ENCODE data around the gene C6.
"Not testable (repeated sequence)": the region's sequence is repeated elsewhere in the genome, so short reads cannot be mapped to it uniquely, and the experiment has no call there.

C6 gene

DNA sequence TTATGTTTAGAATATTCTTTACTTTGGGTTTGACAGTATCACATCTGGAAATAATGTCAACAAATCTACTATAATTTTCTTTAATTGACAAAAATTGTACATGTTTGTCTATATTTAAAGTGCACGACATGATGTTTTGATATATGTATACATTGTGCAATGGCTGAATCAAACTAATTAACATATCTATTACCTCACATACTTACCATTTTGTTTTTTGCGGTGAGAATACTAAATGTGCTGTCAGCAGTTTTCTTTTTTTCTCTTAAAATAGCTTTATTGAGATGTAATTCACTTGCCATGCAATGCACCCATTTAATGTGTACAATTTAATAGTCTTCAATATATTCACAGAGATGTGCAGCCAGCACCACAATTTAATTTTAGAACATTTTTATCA lies 10.6 kb upstream of the C6 start:
- no peak for DNase-seq (ENCODE audit: low read depth)
- TF ChIP-seq, protein P1, sequence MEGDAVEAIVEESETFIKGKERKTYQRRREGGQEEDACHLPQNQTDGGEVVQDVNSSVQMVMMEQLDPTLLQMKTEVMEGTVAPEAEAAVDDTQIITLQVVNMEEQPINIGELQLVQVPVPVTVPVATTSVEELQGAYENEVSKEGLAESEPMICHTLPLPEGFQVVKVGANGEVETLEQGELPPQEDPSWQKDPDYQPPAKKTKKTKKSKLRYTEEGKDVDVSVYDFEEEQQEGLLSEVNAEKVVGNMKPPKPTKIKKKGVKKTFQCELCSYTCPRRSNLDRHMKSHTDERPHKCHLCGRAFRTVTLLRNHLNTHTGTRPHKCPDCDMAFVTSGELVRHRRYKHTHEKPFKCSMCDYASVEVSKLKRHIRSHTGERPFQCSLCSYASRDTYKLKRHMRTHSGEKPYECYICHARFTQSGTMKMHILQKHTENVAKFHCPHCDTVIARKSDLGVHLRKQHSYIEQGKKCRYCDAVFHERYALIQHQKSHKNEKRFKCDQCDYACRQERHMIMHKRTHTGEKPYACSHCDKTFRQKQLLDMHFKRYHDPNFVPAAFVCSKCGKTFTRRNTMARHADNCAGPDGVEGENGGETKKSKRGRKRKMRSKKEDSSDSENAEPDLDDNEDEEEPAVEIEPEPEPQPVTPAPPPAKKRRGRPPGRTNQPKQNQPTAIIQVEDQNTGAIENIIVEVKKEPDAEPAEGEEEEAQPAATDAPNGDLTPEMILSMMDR (conservative IDR thresholded peaks at IDR 0.05; ENCODE audit: control insufficient read depth, insufficient read depth, low read depth, low read length) = no peak
- H3K4me3 ChIP-seq (ENCODE audit: control insufficient read depth, low read depth, low read length) = no peak overlapping the region

GRCh38 chr5:41219658-41220269 lies 6.4 kb upstream of the C6 start:
- no peak overlapping the region for H3K4me3 ChIP-seq (ENCODE audit: control insufficient read depth, low read depth, low read length)
- DNase-seq (ENCODE audit: low read depth) = peak; percentile 67
- TF ChIP-seq, protein P1 (conservative IDR thresholded peaks at IDR 0.05; ENCODE audit: control insufficient read depth, insufficient read depth, low read depth, low read length) = no peak

- no peak overlapping the region for H3K4me3 ChIP-seq (ENCODE audit: control insufficient read depth, low read depth, low read length)
- TF ChIP-seq, protein P1 (conservative IDR thresholded peaks at IDR 0.05; ENCODE audit: control insufficient read depth, insufficient read depth, low read depth, low read length) = no peak
- DNase-seq (ENCODE audit: low read depth) = no peak
Observed at GRCh38 chr5:41218929-41219657, 5.8 kb upstream of the C6 start.

GRCh38 chr5:41214182-41214581 lies 850 bp upstream of the C6 start:
- no peak for DNase-seq (ENCODE audit: low read depth)
- no peak overlapping the region for H3K4me3 ChIP-seq (ENCODE audit: control insufficient read depth, low read depth, low read length)
- TF ChIP-seq, protein P1 (conservative IDR thresholded peaks at IDR 0.05; ENCODE audit: control insufficient read depth, insufficient read depth, low read depth, low read length) = no peak

DNA sequence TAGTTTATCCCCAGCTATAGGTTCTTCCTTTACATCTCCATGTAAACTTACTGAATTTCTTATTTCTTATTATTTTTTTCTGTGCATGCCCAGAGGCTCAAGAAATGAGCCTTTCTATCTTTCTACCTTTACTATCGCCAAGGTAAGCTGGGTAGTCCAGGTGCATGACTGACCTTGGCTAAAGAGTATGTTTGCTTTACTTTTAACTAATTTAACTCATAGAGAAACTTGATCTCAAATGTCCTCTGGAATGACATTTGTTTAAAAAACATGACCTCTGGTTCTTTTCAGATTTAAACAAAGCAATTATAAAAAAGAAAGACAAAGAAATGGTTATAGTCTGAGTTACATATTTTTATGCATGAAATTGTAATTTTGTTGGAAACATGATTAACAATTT lies 397 bp downstream of the C6 start:
- TF ChIP-seq, protein P1 (conservative IDR thresholded peaks at IDR 0.05; ENCODE audit: control insufficient read depth, insufficient read depth, low read depth, low read length) = no peak
- DNase-seq (ENCODE audit: low read depth) = no peak
- H3K4me3 ChIP-seq (ENCODE audit: control insufficient read depth, low read depth, low read length) = no peak overlapping the region

DNA sequence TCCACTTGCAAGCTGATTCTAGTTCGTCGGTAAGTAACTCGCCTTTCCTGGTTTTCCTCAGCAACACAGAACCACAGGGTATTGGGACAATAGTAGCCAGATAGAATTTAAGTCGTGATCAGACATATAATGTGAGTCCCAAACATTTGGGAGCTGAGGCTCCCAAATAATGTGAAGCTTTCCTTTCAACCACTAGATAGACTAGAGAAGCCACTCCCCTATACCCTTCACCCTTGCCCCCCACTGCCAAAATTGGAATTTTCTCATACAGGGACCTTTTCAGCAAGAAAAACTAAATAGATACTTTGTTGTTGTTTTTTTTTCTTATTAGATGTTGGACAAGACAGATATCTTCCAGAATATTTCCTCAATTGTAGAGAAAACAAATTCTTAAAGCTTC lies 1.9 kb downstream of the C6 start:
- TF ChIP-seq, protein P1 (conservative IDR thresholded peaks at IDR 0.05; ENCODE audit: control insufficient read depth, insufficient read depth, low read depth, low read length) = no peak
- no peak overlapping the region for H3K4me3 ChIP-seq (ENCODE audit: control insufficient read depth, low read depth, low read length)
- no peak for DNase-seq (ENCODE audit: low read depth)

- H3K4me3 ChIP-seq (ENCODE audit: control insufficient read depth, low read depth, low read length); DNase-seq (ENCODE audit: low read depth): not testable (repeated sequence)
Observed at GRCh38 chr5:41205475-41205874, 7.9 kb downstream of the C6 start.
